GM19240 (cell line): Measurements from ENCODE around the gene C9orf153.

Experiments used
- DNase-seq: peaks from one replicate; pipeline ENCODE4 v3.0.0; 2011; ENCODE audit warnings: low spot score; ENCODE audit not compliant: insufficient read length

The C9orf153 gene

DNA sequence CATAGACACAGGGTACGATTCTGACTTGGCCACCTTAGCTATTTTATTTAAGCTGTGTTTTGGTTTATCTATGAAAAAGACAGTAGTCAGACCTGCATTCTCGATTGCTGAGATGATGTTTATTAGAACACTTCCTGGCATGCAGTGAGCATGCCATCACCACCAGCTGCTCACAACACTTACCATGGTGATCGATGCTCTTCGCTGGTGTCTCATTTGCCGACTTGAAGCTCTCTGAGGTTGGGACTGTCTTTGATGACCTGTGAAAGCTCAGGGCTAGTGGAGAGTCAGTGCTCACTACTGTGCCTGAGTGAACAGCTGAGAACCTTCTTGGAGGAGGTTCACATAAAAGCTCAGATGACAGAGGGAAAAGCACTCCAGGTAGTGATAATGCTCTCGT, 4.4 kb upstream of the C9orf153 start:
- DNase-seq: no peak

DNA sequence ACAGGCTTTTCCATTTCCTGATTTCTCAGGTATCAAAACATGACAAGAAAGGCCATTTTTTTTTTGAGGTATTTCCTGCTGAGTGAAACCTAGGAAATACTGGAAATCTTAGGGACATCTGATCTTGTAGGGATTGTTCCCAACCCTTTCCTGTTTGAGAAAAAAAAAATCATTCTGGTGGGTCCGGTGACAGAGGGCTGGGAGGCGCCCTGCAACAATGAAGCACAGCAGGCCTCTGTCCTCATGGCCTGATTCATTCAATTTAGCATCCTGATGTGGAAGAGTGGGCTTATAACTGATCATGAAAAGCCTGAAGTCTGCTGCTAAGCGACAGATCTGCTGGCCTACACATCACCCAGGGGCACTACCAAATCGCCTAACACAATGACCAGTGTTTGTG, 3.0 kb upstream of the C9orf153 start:
- no peak for DNase-seq

DNA sequence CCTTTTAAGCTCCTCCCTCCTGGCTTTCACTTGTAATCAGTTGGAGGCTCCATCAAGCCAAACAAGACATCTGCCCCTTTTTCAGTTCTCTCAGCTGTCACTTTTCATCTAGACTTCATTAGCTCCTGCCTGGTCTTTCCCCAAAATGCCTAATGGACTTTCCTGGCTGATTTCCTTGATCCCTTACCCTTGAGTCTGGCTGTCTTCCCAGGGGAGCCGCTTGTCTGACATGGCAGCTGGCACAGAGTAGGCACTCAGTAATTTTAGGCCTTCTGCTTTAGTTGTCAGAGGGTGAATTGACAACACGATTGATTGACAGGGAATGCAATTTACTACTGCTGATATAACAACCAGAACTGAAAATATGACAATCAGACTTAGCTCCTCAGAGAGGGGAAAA, 2.1 kb downstream of the C9orf153 start:
- DNase-seq: no peak

DNA sequence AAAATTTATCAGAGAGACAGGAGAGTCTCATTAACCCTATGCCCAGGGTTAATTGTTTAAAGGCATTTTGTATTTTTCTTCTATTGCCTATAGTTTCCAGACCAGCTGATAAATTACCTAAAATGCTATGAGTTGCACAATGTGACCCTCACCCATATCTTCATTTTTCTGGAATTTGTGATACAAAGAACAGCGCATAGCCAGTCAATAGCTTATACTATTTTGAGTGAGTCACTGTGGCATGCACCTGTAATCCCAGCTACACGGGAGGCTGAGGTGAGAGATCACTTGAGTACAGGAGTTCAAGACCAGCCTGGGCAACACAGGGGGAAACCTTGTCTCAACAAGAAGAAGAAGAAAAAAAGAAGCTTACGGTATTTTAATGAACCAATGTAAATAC, 2.8 kb downstream of the C9orf153 start:
- DNase-seq: no peak

DNA sequence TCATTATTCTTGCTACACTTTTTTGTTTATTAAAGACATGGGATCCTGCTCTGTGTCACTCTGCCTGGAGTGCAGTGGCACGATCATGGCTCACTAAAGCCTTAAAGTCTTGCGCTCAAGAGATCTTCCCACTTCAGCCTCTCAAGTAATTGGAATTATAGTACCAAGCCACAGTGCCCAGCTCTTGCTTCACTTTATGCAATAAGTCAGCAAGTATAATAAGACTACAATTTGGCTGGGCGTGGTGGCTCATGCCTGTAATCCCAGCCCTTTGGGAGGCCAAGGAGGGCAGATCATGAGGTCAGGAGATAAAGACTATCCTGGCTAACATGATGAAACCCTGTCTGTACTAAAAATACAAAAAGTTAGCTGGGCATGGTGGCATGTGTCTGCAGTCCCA, 5.9 kb downstream of the C9orf153 start:
- DNase-seq: no peak

DNA sequence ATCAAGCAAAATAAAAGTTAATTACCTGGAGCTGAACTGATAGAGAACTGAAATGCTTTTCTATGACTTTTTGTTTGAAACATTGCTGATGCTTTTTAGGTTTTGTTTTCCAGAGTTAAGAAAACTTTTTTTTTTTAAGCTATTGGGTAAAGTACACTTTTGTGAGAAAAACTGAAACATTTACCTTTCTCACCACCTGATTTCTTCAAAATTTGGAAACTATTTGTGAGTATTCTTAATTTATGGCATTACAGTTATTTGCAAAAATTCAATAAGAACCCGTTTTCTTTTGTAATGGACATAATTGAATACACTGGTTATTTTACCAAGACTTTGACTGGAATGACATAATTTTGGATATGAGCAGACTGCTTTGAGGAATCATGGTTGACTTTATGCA, 6.6 kb downstream of the C9orf153 start:
- DNase-seq: no peak

DNA sequence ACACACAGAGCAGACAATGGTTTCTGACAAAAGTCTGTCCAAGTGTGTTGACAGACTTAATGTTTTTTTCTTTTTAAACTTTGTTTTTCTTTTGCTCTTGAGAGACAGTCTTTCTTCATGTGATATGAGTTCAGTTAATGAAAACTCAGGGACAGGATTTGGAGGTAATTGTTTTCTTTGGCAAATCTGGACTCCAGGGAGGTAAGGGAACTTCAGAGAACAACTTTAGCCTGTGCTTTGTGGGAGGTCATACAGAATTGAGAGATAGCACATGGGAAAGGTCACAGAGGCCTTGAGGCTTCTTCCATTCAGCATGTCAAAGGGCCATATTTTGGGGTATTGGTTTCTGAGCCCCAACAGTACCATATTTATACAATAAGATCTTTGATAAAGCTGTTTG, 9.3 kb downstream of the C9orf153 start:
- no peak for DNase-seq

DNA sequence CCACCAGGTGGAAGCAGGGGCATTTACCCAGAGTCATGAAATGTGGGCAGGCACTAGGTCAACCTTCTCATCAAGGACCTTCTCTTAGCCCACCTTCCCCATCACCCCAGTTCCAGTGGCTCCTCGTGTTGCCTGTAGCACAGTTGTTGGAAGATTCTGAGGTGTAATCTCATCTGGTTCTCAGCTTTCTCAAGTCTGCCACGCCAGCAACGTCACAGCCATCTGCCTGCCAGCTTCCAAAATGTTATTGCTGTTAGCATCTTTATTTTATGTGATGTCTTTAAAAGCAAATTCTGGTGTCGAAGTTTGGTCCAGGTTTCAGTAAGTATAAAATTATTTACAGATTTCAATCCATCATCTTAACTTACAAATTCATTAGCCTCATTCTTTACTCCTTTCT, 10.7 kb downstream of the C9orf153 start:
- DNase-seq: no peak

DNA sequence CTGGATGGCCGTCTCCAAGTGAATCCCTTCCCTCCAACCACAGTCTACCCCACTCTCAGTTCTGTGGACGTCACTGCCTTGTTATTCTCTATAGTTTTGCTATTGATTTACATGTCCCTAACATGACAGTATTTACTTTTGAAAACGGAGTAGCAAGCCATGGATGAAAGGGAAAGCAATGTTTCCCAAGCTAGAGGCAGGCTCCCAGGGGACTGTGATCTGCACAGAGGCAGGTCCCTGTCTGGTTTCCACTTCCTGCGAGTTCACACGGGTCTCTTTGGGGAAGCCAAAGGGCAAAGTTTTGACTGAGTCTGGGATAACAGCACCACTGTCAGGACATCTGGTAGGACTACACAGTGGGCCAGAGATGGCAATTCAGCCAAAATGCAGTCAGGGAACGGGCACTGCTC, 12.7 kb downstream of the C9orf153 start:
- DNase-seq: peak; percentile 21

DNA sequence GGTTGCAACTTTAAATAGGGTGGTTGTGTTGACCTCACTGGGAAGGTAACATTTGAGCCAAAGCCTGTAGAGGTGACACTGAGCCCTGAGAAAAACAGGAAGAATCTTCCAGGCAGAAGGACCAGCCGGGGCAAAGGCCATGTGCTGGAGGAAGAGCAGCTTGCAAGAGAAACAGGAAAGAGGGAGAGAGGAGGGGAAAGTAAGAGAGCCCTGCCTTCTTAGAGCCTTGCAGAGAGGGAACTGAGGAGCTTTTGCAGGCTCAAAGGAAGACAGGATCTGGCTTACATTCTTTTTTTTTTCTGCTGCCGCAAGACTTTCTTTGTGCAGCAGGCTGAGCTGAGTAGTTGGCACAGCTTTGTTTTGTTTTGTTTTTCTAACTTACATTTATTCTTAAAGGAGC, 17.4 kb downstream of the C9orf153 start:
- DNase-seq: no peak

DNA sequence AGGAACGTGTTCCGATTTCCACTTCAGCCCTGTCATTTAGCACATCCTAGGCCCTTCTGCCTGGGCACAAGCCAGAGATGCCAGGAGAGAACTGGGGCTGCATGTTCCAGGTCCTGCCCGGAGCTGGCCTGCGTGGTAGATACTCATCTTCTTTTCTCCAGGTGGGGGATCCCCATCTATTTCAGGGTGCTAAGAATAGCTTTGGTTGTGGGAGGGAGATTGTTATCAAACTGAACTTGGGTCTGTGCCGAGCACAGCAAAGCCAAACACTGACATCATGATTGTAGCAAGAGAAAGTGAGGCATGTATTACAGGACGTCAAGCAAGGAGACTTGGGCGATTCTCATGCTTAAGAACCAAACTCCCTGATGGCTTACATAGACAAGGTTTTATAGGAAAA, 18.2 kb downstream of the C9orf153 start:
- DNase-seq: no peak

DNA sequence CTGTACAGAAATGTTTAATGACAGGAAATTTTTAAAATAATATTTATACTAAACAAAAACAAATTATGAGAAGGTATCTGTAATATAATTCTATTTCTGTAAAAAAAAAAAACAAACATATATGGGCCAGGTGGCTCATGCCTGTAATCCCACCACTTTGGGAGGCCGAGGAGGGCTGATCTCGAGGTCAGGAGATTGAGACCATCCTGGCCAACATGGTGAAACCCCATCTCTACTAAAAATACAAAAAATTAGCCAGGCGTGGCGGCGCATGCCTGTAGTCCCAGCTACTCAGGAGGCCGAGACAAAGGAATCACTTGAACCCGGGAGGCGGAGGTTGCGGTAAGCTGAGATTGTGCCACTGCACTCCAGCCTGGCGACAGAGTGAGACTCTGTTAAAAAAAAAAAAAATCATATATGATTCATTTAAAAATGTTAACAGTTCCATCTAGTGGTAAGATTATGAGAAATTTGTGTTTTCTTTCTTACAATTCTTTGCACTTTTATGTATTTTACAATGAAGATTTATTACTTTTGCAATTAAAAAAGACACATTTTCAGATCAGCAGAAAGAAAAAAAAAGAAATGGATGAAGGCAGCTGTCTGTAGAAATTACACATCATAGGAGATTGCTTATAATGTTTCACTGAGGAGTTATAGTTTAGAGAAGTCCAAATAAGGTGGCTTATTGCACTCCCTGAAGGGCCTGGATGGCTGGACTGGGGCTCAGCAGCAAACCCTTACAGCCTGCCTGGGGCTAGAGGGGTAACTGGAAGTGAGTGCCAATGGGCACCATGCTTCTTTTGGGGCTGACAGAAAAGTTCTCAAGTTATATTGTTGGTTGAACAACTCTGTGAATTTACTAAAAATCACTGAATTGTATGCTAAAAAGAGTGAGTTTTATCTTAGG, 20.3 kb downstream of the C9orf153 start:
- DNase-seq: no peak

DNA sequence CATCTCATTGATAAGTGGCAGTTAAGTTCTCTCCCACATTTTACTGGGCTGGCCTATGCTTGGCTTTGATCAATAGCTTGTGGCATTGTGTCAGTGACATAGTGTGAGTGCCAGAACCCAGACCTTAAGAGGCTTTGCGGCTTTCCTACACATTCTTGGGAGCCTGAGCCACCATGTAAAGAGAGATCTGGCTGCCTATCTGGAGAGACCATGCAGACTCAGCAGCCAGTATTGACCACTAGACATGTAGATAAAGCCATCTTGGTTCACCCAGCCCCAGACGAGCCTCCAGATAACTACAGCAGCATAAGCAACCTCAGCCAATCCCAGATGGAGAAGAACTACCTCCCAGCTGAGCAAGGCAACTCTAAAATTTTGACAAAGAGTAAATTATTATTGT, 28.6 kb downstream of the C9orf153 start:
- no peak for DNase-seq

DNA sequence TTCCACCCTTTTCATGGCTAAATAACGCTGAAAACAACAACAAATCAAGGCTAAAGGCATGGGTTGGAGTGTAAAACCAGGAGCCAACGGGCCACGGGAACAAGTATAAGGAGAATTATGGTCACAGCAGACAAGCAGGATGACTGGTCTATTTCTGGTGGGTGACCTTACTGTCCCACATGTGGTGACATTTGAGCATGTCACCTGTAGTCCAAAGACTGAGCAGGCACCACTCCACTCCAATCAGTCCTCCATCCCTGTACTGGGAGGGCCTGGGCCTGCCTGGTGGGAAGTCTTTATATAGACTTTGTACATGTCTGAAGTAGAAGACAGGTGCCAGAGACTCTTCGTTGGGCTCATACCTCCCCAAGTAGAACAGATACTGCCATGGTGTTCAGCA, 36.8 kb downstream of the C9orf153 start:
- DNase-seq: no peak

DNA sequence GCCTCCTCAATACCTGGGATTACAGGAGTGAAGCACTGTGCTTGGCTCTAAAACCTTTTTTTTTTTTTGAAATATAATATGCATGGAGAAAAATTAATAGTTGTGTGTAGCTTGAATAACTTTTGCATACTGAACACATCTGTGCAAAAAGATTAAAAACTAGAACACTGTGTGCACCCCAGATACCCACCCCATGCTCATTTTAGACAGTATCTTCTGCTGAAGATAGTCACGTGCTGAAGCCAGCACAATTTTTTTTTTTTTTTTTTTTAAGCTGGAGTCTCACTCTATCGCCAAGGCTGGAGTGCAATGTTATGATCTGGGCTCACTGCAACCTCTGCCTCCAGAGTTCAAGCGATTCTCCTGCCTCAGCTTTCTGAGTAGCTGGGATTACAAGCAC, 39.9 kb downstream of the C9orf153 start:
- DNase-seq: no peak

DNA sequence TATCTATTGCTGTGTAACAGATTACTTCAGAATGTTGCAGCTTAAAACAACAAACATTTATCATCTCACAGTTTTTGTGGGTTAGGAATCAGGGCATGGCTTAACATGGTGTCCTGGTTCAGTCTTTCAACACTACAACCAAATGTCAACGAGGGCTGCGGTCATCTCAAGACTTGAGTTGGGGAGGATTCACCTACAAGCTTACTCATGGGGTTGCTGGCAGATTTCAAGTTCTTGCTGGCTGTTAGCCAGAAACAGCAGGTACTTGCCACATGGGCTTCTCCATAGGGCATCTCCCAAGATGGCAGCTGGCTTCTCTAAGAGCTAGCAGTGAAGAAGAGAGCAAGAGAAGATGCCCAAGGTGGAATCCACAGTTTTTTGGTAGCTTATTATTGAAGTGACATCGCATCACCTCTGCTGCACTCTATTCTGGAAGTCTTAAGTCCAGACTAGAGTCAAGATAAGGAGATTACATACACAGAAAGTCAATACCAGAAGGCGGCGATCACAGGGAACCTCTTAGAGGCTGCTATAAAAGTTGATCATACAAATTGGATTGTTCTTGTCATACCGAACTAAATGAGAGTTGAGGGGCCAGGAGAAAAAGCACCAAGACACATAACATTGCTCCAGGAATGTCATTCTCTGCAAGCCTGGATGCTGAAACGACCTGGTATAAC, 42.2 kb downstream of the C9orf153 start:
- DNase-seq: no peak

DNA sequence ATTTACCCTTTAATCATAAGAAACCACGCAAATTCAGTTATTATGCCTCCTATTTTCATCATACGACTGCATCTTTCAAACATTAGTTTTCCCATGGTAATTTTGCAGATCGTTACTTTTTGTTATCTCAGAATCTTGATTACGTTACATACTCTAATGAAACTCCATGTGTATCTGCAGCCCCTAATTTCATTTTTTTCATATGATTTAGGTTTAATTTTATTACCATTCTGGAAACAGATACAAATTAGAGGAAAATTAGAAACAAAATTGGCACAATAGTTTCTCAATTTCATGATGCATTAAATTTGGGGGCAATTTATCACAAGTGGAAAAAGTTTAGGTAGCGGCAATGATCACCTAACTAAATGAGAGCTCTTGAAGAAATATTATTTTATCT, 52.3 kb downstream of the C9orf153 start:
- no peak for DNase-seq

DNA sequence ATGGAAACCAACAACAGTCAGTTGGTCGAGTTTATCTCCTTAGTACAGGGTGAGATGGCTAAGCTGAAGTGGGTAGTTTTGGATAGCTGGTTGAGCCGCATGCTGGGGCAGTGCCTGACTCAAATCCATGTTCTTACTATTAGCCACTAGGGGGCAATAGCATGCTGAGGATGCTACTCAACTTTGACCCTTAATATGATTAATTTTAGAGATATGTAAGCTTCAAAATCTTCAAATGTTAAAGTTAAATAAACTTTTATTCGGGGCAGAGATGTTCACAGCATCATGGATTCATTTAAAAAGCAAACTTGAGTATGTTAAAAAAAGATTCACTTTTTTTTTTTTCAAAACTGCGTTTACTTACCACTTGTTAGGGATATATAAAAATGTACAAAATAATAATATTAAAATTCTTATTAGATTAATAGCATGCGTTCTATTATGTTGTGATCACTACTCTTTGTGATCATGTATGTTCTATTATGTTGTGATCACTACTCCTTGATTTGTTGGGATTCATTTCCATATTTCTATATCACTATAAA, 57.0 kb downstream of the C9orf153 start:
- DNase-seq: peak; percentile 32

DNA sequence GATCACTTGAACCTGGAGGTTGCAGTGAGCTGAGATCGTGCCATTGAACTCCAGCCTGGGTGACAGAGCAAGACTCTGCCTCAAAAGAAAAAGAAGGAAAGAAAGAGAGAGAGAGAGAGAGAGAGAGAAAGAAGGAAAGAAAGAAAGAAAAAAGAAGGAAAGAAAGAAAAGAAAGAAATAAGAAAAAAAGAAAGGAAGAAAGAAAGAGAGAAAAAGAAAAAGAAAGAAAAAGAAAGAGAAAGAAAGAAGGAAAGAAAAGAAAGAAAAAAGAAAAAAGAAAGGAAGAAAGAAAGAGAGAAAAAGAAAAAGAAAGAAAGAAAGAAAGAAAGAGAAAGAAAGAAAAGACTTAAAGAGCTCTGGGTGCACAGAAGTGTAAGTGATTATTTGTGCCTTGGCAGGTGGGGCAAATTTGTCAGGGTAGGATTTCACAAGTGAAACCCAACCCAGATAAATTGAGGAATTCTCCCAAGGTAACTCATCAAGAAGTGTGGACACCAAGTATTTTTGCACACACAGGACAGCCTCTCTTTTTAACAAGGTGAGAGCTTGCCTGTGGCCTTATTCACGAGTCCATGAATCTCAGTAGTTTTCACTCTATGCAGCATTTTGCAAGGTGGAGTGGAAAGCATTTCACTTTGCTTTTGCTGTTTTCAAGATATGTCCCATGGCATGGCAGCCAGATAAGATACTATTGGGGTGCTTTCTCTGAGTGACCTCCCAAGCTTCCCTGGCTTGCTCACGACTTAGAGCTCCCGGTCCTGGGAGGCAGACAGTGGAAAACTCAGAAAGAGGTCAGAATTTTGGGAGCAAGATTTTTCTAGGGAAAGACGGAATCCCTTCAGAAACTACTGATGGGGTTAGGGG, 57.8 kb downstream of the C9orf153 start:
- no peak for DNase-seq

DNA sequence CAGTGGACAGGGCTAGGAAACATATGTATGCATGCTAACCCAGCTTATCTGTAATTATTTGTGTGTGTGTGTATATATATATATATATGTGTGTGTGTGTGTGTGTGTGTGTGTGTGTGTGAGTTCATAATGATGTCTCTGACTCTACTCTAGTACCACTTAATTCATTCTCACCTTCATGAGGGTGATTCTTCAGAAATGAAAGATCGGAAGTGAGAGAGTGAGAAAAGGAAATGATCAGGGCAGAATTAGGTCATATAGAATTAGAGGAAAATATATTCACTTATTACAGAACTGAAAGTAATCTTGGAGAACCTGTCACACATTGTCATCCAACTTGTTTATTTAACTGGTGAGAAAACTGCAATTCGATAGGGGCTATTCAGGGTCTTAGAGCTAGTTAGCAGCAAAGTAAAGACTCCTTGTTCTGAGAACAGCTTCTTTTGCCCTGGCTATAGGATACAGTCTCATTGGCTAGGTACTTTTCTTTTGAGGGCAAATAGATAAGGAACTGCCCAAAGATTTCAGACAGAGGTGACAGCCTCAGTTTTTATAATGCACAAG, 58.8 kb downstream of the C9orf153 start:
- DNase-seq: no peak

DNA sequence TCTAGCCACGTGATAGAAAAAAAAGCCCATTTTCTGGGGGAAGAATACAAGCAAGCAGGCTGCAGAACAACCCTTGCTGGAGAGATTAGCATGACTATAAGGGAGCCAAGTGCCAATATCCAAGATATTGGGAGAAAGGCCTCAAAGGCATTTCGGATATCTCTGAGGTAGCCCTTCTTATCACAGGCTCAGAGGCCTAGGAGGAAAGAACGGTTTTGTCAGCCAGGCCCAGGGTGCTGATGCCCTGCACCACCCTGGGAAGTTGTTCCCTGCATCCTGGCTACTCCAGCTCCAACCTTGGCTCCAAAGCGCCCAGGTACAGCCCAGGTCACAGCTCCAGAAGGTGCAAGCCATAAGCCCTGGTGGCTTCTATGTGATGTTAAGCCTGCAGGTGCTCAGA, 66.4 kb downstream of the C9orf153 start:
- DNase-seq: no peak
